ENCODE results near the gene GRM1. TPM values are rescaled to one million over a fixed set of nuclear protein-coding genes. Genes with fewer than 3 reads are reported as not detected.

Gene GRM1
- total RNA-seq, 6 donors from 2014 or later, result 0.10 TPM; not detected in 5

- DNase-seq (no peak), ATAC-seq (ENCODE audit: low FRiP score in 2 of 2) (no peak)
- H3K27me3 ChIP-seq, result no peaks in the 10 kb centered on the region
- no peak overlapping the region for H3K27ac ChIP-seq
- H3K36me3 ChIP-seq, result no peaks in the 10 kb centered on the region
- 73 to 78% methylated on average over 5 of the region's 5 CpGs for WGBS, 2 donors
- H3K9me3 ChIP-seq, result peaks cover 0 to 9% (median 4%) of the 10 kb centered on the region in 4 donors
- no peak overlapping the region for H3K4me3 ChIP-seq
- TF ChIP-seq POLR2A (IDR thresholded peaks at IDR 0.05) (no peak), POLR2AphosphoS5 (IDR thresholded peaks at IDR 0.05) (no peak), EP300 (IDR thresholded peaks at IDR 0.05) (no peak)
- TF ChIP-seq, protein P1, sequence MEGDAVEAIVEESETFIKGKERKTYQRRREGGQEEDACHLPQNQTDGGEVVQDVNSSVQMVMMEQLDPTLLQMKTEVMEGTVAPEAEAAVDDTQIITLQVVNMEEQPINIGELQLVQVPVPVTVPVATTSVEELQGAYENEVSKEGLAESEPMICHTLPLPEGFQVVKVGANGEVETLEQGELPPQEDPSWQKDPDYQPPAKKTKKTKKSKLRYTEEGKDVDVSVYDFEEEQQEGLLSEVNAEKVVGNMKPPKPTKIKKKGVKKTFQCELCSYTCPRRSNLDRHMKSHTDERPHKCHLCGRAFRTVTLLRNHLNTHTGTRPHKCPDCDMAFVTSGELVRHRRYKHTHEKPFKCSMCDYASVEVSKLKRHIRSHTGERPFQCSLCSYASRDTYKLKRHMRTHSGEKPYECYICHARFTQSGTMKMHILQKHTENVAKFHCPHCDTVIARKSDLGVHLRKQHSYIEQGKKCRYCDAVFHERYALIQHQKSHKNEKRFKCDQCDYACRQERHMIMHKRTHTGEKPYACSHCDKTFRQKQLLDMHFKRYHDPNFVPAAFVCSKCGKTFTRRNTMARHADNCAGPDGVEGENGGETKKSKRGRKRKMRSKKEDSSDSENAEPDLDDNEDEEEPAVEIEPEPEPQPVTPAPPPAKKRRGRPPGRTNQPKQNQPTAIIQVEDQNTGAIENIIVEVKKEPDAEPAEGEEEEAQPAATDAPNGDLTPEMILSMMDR (IDR thresholded peaks at IDR 0.05), result no peak
- no peaks in the 10 kb centered on the region for H3K4me1 ChIP-seq
Observed at GRCh38 chr6:146113084-146113623, 84.3 kb downstream of the GRM1 start.

GRCh38 chr6:146123616-146124015, 94.8 kb downstream of the GRM1 start:
- TF ChIP-seq, protein P1 (IDR thresholded peaks at IDR 0.05), result no peak
- no peak for TF ChIP-seq EP300 (IDR thresholded peaks at IDR 0.05)
- no peak for TF ChIP-seq POLR2AphosphoS5 (IDR thresholded peaks at IDR 0.05)
- no peak for TF ChIP-seq POLR2A (IDR thresholded peaks at IDR 0.05)
- no peaks in the 10 kb centered on the region for H3K4me1 ChIP-seq
- WGBS, 2 donors, result 82 to 87% methylated on average over 4 of the region's 4 CpGs

GRCh38 chr6:146127447-146128215, 98.8 kb downstream of the GRM1 start:
- no peaks in the 10 kb centered on the region for H3K36me3 ChIP-seq
- H3K27ac ChIP-seq, result no peak overlapping the region
- DNase-seq, result no peak
- H3K9me3 ChIP-seq, result no peaks in the 10 kb centered on the region
- TF ChIP-seq, protein P1 (IDR thresholded peaks at IDR 0.05), result no peak
- TF ChIP-seq POLR2AphosphoS5 (IDR thresholded peaks at IDR 0.05), result no peak
- no peaks in the 10 kb centered on the region for H3K4me1 ChIP-seq
- H3K27me3 ChIP-seq, result no peaks in the 10 kb centered on the region
- ATAC-seq (ENCODE audit: low FRiP score in 2 of 2), result no peak
- no peak overlapping the region for H3K4me3 ChIP-seq
- 64 to 88% methylated on average over 1 to 2 of the region's 2 CpGs for WGBS, 2 donors

More at GRCh38 chr6:146123616-146124015, 94.8 kb downstream of the GRM1 start:
- no peaks in the 10 kb centered on the region for H3K36me3 ChIP-seq
- no peak for DNase-seq
- no peak overlapping the region for H3K27ac ChIP-seq
- H3K4me3 ChIP-seq, result no peak overlapping the region
- no peaks in the 10 kb centered on the region for H3K9me3 ChIP-seq
- ATAC-seq (ENCODE audit: low FRiP score in 2 of 2), result no peak
- H3K27me3 ChIP-seq, result no peaks in the 10 kb centered on the region

DNA sequence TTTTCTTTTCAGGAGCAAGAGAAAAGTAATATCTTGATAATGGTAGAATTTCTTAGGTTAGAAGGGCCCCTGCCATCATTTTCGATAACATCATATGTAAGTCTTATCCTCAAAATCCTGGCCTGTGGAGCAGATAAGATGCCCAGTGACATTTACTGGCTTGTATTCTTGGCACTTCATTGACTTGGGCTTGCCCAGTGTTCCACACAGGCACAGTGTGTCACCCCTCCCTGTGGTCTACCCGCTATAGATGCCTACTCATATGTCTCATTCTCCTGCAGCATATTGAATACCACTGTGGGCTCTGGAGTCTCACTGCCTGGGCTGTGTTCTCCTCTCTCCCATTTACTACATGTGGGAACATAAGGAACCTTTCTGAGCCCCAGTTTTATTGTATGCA, 105.0 kb downstream of the GRM1 start:
- no peaks in the 10 kb centered on the region for H3K36me3 ChIP-seq
- WGBS, 2 donors, result 93 to 95% methylated on average over 2 of the region's 2 CpGs
- H3K4me1 ChIP-seq, result no peaks in the 10 kb centered on the region
- H3K27ac ChIP-seq, result no peak overlapping the region
- H3K4me3 ChIP-seq, result no peak overlapping the region
- no peak for DNase-seq
- ATAC-seq (ENCODE audit: low FRiP score in 2 of 2), result no peak
- TF ChIP-seq POLR2AphosphoS5 (IDR thresholded peaks at IDR 0.05), result no peak
- no peak for TF ChIP-seq POLR2A (IDR thresholded peaks at IDR 0.05)
- TF ChIP-seq, protein P1 (IDR thresholded peaks at IDR 0.05), result no peak
- no peak for TF ChIP-seq EP300 (IDR thresholded peaks at IDR 0.05)
- H3K9me3 ChIP-seq, result no peaks in the 10 kb centered on the region
- no peaks in the 10 kb centered on the region for H3K27me3 ChIP-seq

GRCh38 chr6:146135167-146135566, 106.3 kb downstream of the GRM1 start:
- 82 to 98% methylated on average over 2 of the region's 2 CpGs for WGBS, 2 donors
- no peak for TF ChIP-seq EP300 (IDR thresholded peaks at IDR 0.05)
- no peak for TF ChIP-seq POLR2AphosphoS5 (IDR thresholded peaks at IDR 0.05)
- no peak for TF ChIP-seq POLR2A (IDR thresholded peaks at IDR 0.05)
- TF ChIP-seq, protein P1 (IDR thresholded peaks at IDR 0.05), result no peak
- no peak for DNase-seq

More at GRCh38 chr6:146135167-146135566, 106.3 kb downstream of the GRM1 start:
- Histone ChIP-seq H3K9me3 (no peaks in the 10 kb centered on the region), H3K4me1 (no peaks in the 10 kb centered on the region), H3K27ac (no peak overlapping the region), H3K4me3 (no peak overlapping the region), H3K36me3 (no peaks in the 10 kb centered on the region), H3K27me3 (no peaks in the 10 kb centered on the region)
- ATAC-seq (ENCODE audit: low FRiP score in 2 of 2), result no peak
